GM23338 (cell line): ENCODE data around the gene MACF1. TPM values are rescaled to one million over a fixed set of nuclear protein-coding genes. Genes with fewer than 3 reads are reported as not detected.
A peak's percentile ranks its signal among the peaks of the same experiment; 100 is the strongest.

Experiments used
- ATAC-seq: fragments of 200-7000 bp; cut with Tn5 transposase; 3 replicates; pipeline ENCODE4 v1.9.1; 2020
- DNase-seq: peaks from one replicate; pipeline ENCODE4 v3.0.0-alpha.2; 2015; ENCODE audit warnings: low spot score
- H2AFZ ChIP-seq: fragments of 200-600 bp; sonication (generic); 2 replicates; pipeline ENCODE4 v1.8.0; 2016; ENCODE audit warnings: antibody characterized with exemption, mild to moderate bottlenecking, moderate library complexity
- H3F3A ChIP-seq: fragments of 200-600 bp; sonication (generic); replicated peaks from 2 replicates; pipeline ENCODE4 v1.8.0; 2017; ENCODE audit warnings: antibody characterized with exemption, mixed run types, low read depth
- H3K27ac ChIP-seq: fragments of 200-600 bp; sonication (generic); 2 replicates; pipeline ENCODE4 v1.6.1; 2016; ENCODE audit warnings: low read depth
- H3K27me3 ChIP-seq: fragments of 200-600 bp; sonication (generic); 2 replicates; pipeline ENCODE4 v1.8.0; 2016; ENCODE audit warnings: mild to moderate bottlenecking, mixed run types, moderate library complexity; ENCODE audit not compliant: insufficient read depth
- H3K36me3 ChIP-seq: fragments of 200-600 bp; sonication (generic); 2 replicates; pipeline ENCODE4 v1.8.0; 2016; ENCODE audit warnings: mild to moderate bottlenecking; ENCODE audit not compliant: insufficient read depth
- H3K4me1 ChIP-seq: fragments of 200-600 bp; sonication (generic); 2 replicates; pipeline ENCODE4 v1.8.0; 2016; ENCODE audit warnings: mild to moderate bottlenecking, moderate library complexity; ENCODE audit not compliant: insufficient read depth
- H3K4me2 ChIP-seq: fragments of 200-600 bp; sonication (generic); 2 replicates; pipeline ENCODE4 v1.7.1; 2017; ENCODE audit warnings: mixed run types
- H3K4me3 ChIP-seq: fragments of 200-600 bp; sonication (generic); 2 replicates; pipeline ENCODE4 v1.6.1; 2016; ENCODE audit warnings: mixed run types
- H3K79me2 ChIP-seq: fragments of 200-600 bp; sonication (generic); replicated peaks from 2 replicates; pipeline ENCODE4 v1.8.0; 2017; ENCODE audit warnings: mild to moderate bottlenecking; ENCODE audit not compliant: insufficient read depth
- H3K9me2 ChIP-seq: fragments of 200-600 bp; sonication (generic); 2 replicates; pipeline ENCODE4 v1.8.0; 2017; ENCODE audit not compliant: insufficient read depth
- H4K20me1 ChIP-seq: fragments of 200-600 bp; sonication (generic); replicated peaks from 2 replicates; pipeline ENCODE4 v1.8.0; 2017; ENCODE audit warnings: mild to moderate bottlenecking; ENCODE audit not compliant: insufficient read depth
- H3K27ac Mint-ChIP-seq: 2 replicates; pipeline ENCODE4 v1.8.0; 2020; ENCODE audit warnings: inconsistent platforms, mild to moderate bottlenecking, moderate library complexity, mixed read lengths
- H3K27me3 Mint-ChIP-seq: 3 replicates; pipeline ENCODE4 v1.8.0; 2022; ENCODE audit warnings: low read depth, mild to moderate bottlenecking, moderate library complexity, mixed read lengths, inconsistent platforms; ENCODE audit not compliant: insufficient read depth, poor library complexity
- H3K36me3 Mint-ChIP-seq: 3 replicates; pipeline ENCODE4 v1.8.0; 2021; ENCODE audit warnings: low read depth, mild to moderate bottlenecking, inconsistent platforms, moderate library complexity, mixed read lengths
- H3K4me1 Mint-ChIP-seq: 3 replicates; pipeline ENCODE4 v1.8.0; 2020; ENCODE audit warnings: mild to moderate bottlenecking, inconsistent platforms, mixed read lengths
- H3K4me3 Mint-ChIP-seq: 3 replicates; pipeline ENCODE4 v1.8.0; 2021; ENCODE audit warnings: moderate library complexity, mild to moderate bottlenecking, inconsistent platforms, mixed read lengths
- H3K9me3 Mint-ChIP-seq: 3 replicates; pipeline ENCODE4 v1.8.0; 2020; ENCODE audit warnings: moderate library complexity, mild to moderate bottlenecking, inconsistent platforms, mixed read lengths
- CREB1 ChIP-seq: fragments of 250-450 bp; sonication (Bioruptor Pico); IDR thresholded peaks from 2 replicates; pipeline ENCODE4 v1.5.0; 2020; ENCODE audit warnings: low read depth, mild to moderate bottlenecking, moderate library complexity
- ETS1 ChIP-seq: IDR thresholded peaks from 2 replicates; pipeline ENCODE4 v1.6.1; 2016; ENCODE audit warnings: antibody characterized with exemption
- EZH2 ChIP-seq: fragments of 200-600 bp; sonication (generic); IDR thresholded peaks from one replicate; pipeline ENCODE4 v1.8.0; 2017; ENCODE audit warnings: antibody characterized with exemption, mild to moderate bottlenecking, low read depth; ENCODE audit not compliant: unreplicated experiment
- EZH2phosphoT487 ChIP-seq: fragments of 200-600 bp; sonication (generic); IDR thresholded peaks from one replicate; pipeline ENCODE4 v1.8.1; 2018; ENCODE audit warnings: antibody characterized with exemption; ENCODE audit not compliant: unreplicated experiment
- JUNB ChIP-seq: IDR thresholded peaks from one replicate; pipeline ENCODE4 v1.6.1; 2016; ENCODE audit warnings: antibody characterized with exemption; ENCODE audit not compliant: unreplicated experiment
- NANOG ChIP-seq: IDR thresholded peaks from 2 replicates; pipeline ENCODE4 v1.6.1; 2016; ENCODE audit warnings: antibody characterized with exemption, borderline replicate concordance
- REST ChIP-seq: IDR thresholded peaks from one replicate; pipeline ENCODE4 v1.6.1; 2018; ENCODE audit warnings: antibody characterized with exemption; ENCODE audit not compliant: unreplicated experiment
- STAT1 ChIP-seq: IDR thresholded peaks from one replicate; pipeline ENCODE4 v1.6.1; 2016; ENCODE audit warnings: antibody characterized with exemption; ENCODE audit not compliant: unreplicated experiment
- ZNF114 ChIP-seq: fragments of 250-450 bp; sonication (Bioruptor Pico); IDR thresholded peaks from 2 replicates; pipeline ENCODE4 v1.5.0; 2020; ENCODE audit warnings: mild to moderate bottlenecking, moderate library complexity
- ZNF331 ChIP-seq: fragments of 250-450 bp; sonication (Bioruptor Pico); IDR thresholded peaks from 2 replicates; pipeline ENCODE4 v1.5.0; 2020; ENCODE audit warnings: low read depth, mild to moderate bottlenecking, moderate library complexity
- polyA plus RNA-seq: library from polyadenylated mRNA; unstranded; fragments of >200 nt; fragmentation: Nextera tagmentation; extraction: Ambion mirVana; gene quantifications from 2 replicates; pipeline ENCODE4 v1.2.1, GENCODE V29; 2016
- total RNA-seq: library from RNA; depleted of rRNA; stranded (reverse); fragments of >200 nt; shearing (Covaris generic); gene quantifications from 2 replicates; pipeline ENCODE4 v1.2.3, GENCODE V29; 2014

MACF1 gene
- total and polyA plus RNA-seq, 2 experiments from 2014 or later: 104 to 399 TPM

GRCh38 chr1:39269349-39269748, 64.9 kb downstream of the MACF1 start:
- Histone ChIP-seq H3K4me2 (peak overlapping the region; percentile 73), H3K4me1 (peaks cover 64% of the 10 kb centered on the region), H3K36me3 (no peaks in the 10 kb centered on the region), H2AFZ (no peak overlapping the region), H3K27me3 (no peaks in the 10 kb centered on the region), H3K27ac (peak overlapping the region; percentile 95), H4K20me1 (peaks cover 5% of the 10 kb centered on the region), H3K4me3 (peak overlapping the region; percentile 27; the same call in 1 of the 2 replicates), H3K79me2 (peaks cover 95% of the 10 kb centered on the region), H3K9me2 (no peaks in the 10 kb centered on the region), H3F3A (0 out of 2 replicates have a peak, but pooled peaks cover 2% of the 10 kb centered on the region)
- Mint-ChIP-seq H3K4me3 (peak overlapping the region; percentile 66), H3K9me3 (no peaks in the 10 kb centered on the region; the same call in 2 of the 3 replicates), H3K36me3 (no peaks in the 10 kb centered on the region), H3K4me1 (peaks cover 69% of the 10 kb centered on the region), H3K27me3 (peaks cover 9% of the 10 kb centered on the region), H3K27ac (peak overlapping the region; percentile 95)
- ATAC-seq (no peak), DNase-seq (no peak)
- TF ChIP-seq JUNB (no peak), NANOG (no peak), ETS1 (no peak), ZNF331 (CRISPR knock-in tag) (no peak), EZH2 (no peak), EZH2phosphoT487 (no peak), STAT1 (no peak), ZNF114 (CRISPR knock-in tag) (no peak), CREB1 (CRISPR knock-in tag) (no peak), REST (no peak)

- Histone ChIP-seq H3K4me2 (peak overlapping the region; percentile 73), H3K27me3 (no peaks in the 10 kb centered on the region), H2AFZ (no peak overlapping the region), H3K4me1 (peaks cover 69% of the 10 kb centered on the region), H3K4me3 (no peak overlapping the region), H4K20me1 (peaks cover 5% of the 10 kb centered on the region), H3K9me2 (no peaks in the 10 kb centered on the region), H3F3A (0 out of 2 replicates have a peak, but pooled peaks cover 2% of the 10 kb centered on the region), H3K27ac (peak overlapping the region; percentile 95), H3K36me3 (no peaks in the 10 kb centered on the region), H3K79me2 (peaks cover 96% of the 10 kb centered on the region)
- DNase-seq (no peak), ATAC-seq (no peak)
- peaks cover 71% of the 10 kb centered on the region for H3K4me1 Mint-ChIP-seq
- peaks cover 9% of the 10 kb centered on the region for H3K27me3 Mint-ChIP-seq
- H3K9me3 Mint-ChIP-seq: no peaks in the 10 kb centered on the region; the same call in 2 of the 3 replicates
- no peak for TF ChIP-seq JUNB
- no peak for TF ChIP-seq EZH2phosphoT487
- peak overlapping the region; percentile 66 for H3K4me3 Mint-ChIP-seq
- no peaks in the 10 kb centered on the region for H3K36me3 Mint-ChIP-seq
- peak overlapping the region; percentile 95 for H3K27ac Mint-ChIP-seq
These were observed 65.4 kb downstream of the MACF1 start for GRCh38 chr1:39269791-39270342.
